Measurements from ENCODE around the gene PCED1A. TPM values are rescaled to one million over a fixed set of nuclear protein-coding genes. Genes with fewer than 3 reads are reported as not detected.

The PCED1A gene
- total and polyA plus RNA-seq, 4 donors, result 6.8 to 13.4 (median 13.0) TPM

DNA sequence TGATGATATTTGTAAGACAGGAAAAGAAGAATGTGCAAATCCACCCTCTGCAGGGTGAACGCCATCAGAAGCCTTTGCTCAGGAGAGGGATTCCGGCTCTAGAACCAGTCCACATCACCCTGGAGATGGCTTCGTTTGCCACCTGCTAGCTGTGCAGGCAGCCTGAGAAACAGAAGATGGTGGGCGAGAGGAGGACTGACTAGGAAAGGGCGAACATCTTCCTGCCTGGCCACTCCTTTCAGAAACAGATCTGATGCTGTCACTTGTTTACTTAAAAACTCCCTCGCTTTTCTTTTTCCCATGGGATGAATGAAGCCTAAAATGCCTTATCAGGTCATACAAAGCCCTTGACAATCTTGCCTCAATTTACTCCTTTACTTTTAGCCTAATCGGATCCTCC is 34.0 kb upstream of the PCED1A start:
- H3K9ac ChIP-seq (ENCODE audit: low read depth in 1 of 2, low read length in 2 of 2), result peak overlapping the region in 1 of 2 donors; percentile 39
- H3K9me3 ChIP-seq (ENCODE audit: control insufficient read depth in 4 of 4, low read length in 3 of 4), result no peaks in the 10 kb centered on the region
- H3K4me1 ChIP-seq (ENCODE audit: control insufficient read depth in 4 of 4, insufficient read depth in 4 of 4, low read length in 3 of 4), result peaks cover 4 to 28% (median 21%) of the 10 kb centered on the region in 4 donors
- H3K27ac ChIP-seq (ENCODE audit: low read depth in 1 of 2, low read length in 2 of 2), result no peak overlapping the region
- TF ChIP-seq ZBTB33 (IDR thresholded peaks at IDR 0.05) (no peak), FOXA2 (IDR thresholded peaks at IDR 0.05) (no peak), GABPA (IDR thresholded peaks at IDR 0.05 in 1 of 2, conservative IDR thresholded peaks at IDR 0.05 in 1 of 2) (no peak), ATF3 (IDR thresholded peaks at IDR 0.05) (no peak), NR2F2 (IDR thresholded peaks at IDR 0.05) (no peak), SP1 (IDR thresholded peaks at IDR 0.05) (no peak), EGR1 (IDR thresholded peaks at IDR 0.05; ENCODE audit: low read depth in 2 of 2) (no peak), RAD21 (IDR thresholded peaks at IDR 0.05) (no peak), MAX (IDR thresholded peaks at IDR 0.05) (no peak)
- TF ChIP-seq, protein P1, sequence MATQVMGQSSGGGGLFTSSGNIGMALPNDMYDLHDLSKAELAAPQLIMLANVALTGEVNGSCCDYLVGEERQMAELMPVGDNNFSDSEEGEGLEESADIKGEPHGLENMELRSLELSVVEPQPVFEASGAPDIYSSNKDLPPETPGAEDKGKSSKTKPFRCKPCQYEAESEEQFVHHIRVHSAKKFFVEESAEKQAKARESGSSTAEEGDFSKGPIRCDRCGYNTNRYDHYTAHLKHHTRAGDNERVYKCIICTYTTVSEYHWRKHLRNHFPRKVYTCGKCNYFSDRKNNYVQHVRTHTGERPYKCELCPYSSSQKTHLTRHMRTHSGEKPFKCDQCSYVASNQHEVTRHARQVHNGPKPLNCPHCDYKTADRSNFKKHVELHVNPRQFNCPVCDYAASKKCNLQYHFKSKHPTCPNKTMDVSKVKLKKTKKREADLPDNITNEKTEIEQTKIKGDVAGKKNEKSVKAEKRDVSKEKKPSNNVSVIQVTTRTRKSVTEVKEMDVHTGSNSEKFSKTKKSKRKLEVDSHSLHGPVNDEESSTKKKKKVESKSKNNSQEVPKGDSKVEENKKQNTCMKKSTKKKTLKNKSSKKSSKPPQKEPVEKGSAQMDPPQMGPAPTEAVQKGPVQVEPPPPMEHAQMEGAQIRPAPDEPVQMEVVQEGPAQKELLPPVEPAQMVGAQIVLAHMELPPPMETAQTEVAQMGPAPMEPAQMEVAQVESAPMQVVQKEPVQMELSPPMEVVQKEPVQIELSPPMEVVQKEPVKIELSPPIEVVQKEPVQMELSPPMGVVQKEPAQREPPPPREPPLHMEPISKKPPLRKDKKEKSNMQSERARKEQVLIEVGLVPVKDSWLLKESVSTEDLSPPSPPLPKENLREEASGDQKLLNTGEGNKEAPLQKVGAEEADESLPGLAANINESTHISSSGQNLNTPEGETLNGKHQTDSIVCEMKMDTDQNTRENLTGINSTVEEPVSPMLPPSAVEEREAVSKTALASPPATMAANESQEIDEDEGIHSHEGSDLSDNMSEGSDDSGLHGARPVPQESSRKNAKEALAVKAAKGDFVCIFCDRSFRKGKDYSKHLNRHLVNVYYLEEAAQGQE (IDR thresholded peaks at IDR 0.05), result no peak
- peak overlapping the region; percentile 8 to 91 (median 75) for H3K4me3 ChIP-seq (ENCODE audit: low read depth in 1 of 3, low read length in 3 of 3)
- no peak for DNase-seq (ENCODE audit: low spot score)
- no peaks in the 10 kb centered on the region for H3K27me3 ChIP-seq (ENCODE audit: control insufficient read depth in 4 of 4, insufficient read depth in 4 of 4, low read length in 3 of 4)
- H3K36me3 ChIP-seq (ENCODE audit: control insufficient read depth in 4 of 4, insufficient read depth in 3 of 4, low read depth in 1 of 4, low read length in 3 of 4), result no peaks in the 10 kb centered on the region
- 53% methylated on average over 7 of the region's 7 CpGs for WGBS

DNA sequence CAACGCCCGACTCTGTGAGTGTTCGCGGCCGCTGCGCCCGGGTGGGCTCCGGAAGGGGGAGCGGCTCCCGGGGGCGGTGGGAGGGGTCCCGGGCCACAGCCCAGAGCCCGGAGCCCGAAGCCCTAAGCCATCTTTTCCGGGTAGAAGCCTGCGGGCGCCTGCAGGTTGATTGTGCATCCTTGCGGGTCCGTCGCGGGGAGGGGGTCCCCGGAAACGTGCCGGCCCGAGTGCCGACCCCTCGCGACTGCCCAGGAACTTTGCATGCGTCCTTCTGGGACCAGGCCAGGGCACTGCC is 33.2 kb upstream of the PCED1A start:
- under 1% methylated on average over 29 of the region's 29 CpGs for WGBS
- Histone ChIP-seq H3K4me3 (ENCODE audit: low read depth in 1 of 3, low read length in 3 of 3) (peak overlapping the region; percentile 75 to 91 (median 78)), H3K9ac (ENCODE audit: low read depth in 1 of 2, low read length in 2 of 2) (peak overlapping the region; percentile 39 to 59), H3K9me3 (ENCODE audit: control insufficient read depth in 4 of 4, low read length in 3 of 4) (no peaks in the 10 kb centered on the region), H3K4me1 (ENCODE audit: control insufficient read depth in 4 of 4, insufficient read depth in 4 of 4, low read length in 3 of 4) (peaks cover 4 to 28% (median 21%) of the 10 kb centered on the region in 4 donors), H3K27ac (ENCODE audit: low read depth in 1 of 2, low read length in 2 of 2) (no peak overlapping the region), H3K36me3 (ENCODE audit: control insufficient read depth in 4 of 4, insufficient read depth in 3 of 4, low read depth in 1 of 4, low read length in 3 of 4) (no peaks in the 10 kb centered on the region), H3K27me3 (ENCODE audit: control insufficient read depth in 4 of 4, insufficient read depth in 4 of 4, low read length in 3 of 4) (no peaks in the 10 kb centered on the region)
- no peak for DNase-seq (ENCODE audit: low spot score)
- TF ChIP-seq YY1 (IDR thresholded peaks at IDR 0.05) (no peak), EGR1 (IDR thresholded peaks at IDR 0.05; ENCODE audit: low read depth in 2 of 2) (no peak), HNF4G (IDR thresholded peaks at IDR 0.05) (no peak), MAX (IDR thresholded peaks at IDR 0.05) (no peak), HNF4A (conservative IDR thresholded peaks at IDR 0.05) (no peak), SP1 (IDR thresholded peaks at IDR 0.05) (no peak)
- TF ChIP-seq, protein P1 (IDR thresholded peaks at IDR 0.05), result no peak

All from liver (tissue), 9 donors.